Activated naive CD4-positive, alpha-beta T cell treated with anti-CD3 and anti-CD28 coated beads for 36 hours (primary cell): ENCODE data around the gene OR2T6. TPM values are rescaled to one million over a fixed set of nuclear protein-coding genes. Genes with fewer than 3 reads are reported as not detected.

Experiments used
- CTCF ChIA-PET: fragments of 350-600 bp; sonication (Branson Sonifier 250); formaldehyde crosslinking; loops from one replicate; lab custom pipeline; 2021; ENCODE audit warnings: antibody characterized with exemption; lab: Charles Lee
- DNase-seq: peaks from one replicate; pipeline ENCODE4 v3.0.0-alpha.2; 2020
- H3K27ac Mint-ChIP-seq: one replicate; pipeline ENCODE4 v1.8.0; 2021; ENCODE audit warnings: mild to moderate bottlenecking, mixed read lengths
- H3K27me3 Mint-ChIP-seq: one replicate; pipeline ENCODE4 v1.8.0; 2021; ENCODE audit warnings: low read depth, mixed read lengths
- H3K36me3 Mint-ChIP-seq: one replicate; pipeline ENCODE4 v1.8.0; 2021; ENCODE audit warnings: low read depth, mixed read lengths
- H3K4me1 Mint-ChIP-seq: one replicate; pipeline ENCODE4 v1.8.0; 2021; ENCODE audit warnings: low read depth, mixed read lengths
- H3K4me3 Mint-ChIP-seq: one replicate; pipeline ENCODE4 v1.8.0; 2021; ENCODE audit warnings: mild to moderate bottlenecking, moderate library complexity, mixed read lengths
- H3K9me3 Mint-ChIP-seq: one replicate; pipeline ENCODE4 v1.8.0; 2021; ENCODE audit warnings: mixed read lengths
- intact Hi-C: fragments of 100-400 bp; cut with micrococcal nuclease; formaldehyde crosslinking; loops from one replicate; pipeline ENCODE4 v1.15.1; 2023
- total RNA-seq, 2 experiments: library from RNA; stranded (reverse); gene quantifications; one replicate each; pipeline ENCODE4 v1.2.3, GENCODE V29; 2021

Gene OR2T6
- total RNA-seq = not detected

GRCh38 chr1:248375446-248375845, at the start of gene OR2T6:
TSS of gene OR2T6 (plus strand) at chr1:248375746. CDS start at chr1:248387609, 11,863 bp downstream.
- intact Hi-C loops = no loop called here
- H3K27me3 Mint-ChIP-seq = no peaks in the 10 kb centered on the region

GRCh38 chr1:248343451-248343850, 32.1 kb upstream of the OR2T6 start:
- H3K36me3 Mint-ChIP-seq = no peaks in the 10 kb centered on the region
- no peaks in the 10 kb centered on the region for H3K4me1 Mint-ChIP-seq
- no peak overlapping the region for H3K4me3 Mint-ChIP-seq
- H3K27me3 Mint-ChIP-seq = peaks cover under 1% of the 10 kb centered on the region
- CTCF ChIA-PET = no interaction called here
- no peaks in the 10 kb centered on the region for H3K9me3 Mint-ChIP-seq
- DNase-seq = no peak
- H3K27ac Mint-ChIP-seq = no peak overlapping the region
- intact Hi-C loops = no loop called here

More at GRCh38 chr1:248375446-248375845, at the start of gene OR2T6:
- DNase-seq = no peak
- CTCF ChIA-PET = no interaction called here
- peaks cover 8% of the 10 kb centered on the region for H3K4me1 Mint-ChIP-seq
- no peak within 1 kb of the TSS for H3K4me3 Mint-ChIP-seq
- no peaks in the 10 kb centered on the region for H3K9me3 Mint-ChIP-seq
- H3K36me3 Mint-ChIP-seq = no peaks in the 10 kb centered on the region
- H3K27ac Mint-ChIP-seq = no peak within 1 kb of the TSS

GRCh38 chr1:248348475-248348874, 27.1 kb upstream of the OR2T6 start, which contains the start of gene OR14C36:
TSS of gene OR14C36 (plus strand) at chr1:248348775. CDS start at chr1:248348775, 0 bp downstream.
- H3K9me3 Mint-ChIP-seq = no peaks in the 10 kb centered on the region
- no peak within 1 kb of the TSS for H3K27ac Mint-ChIP-seq
- H3K27me3 Mint-ChIP-seq = peaks cover 11% of the 10 kb centered on the region
- no peaks in the 10 kb centered on the region for H3K36me3 Mint-ChIP-seq
- no peak within 1 kb of the TSS for H3K4me3 Mint-ChIP-seq
- CTCF ChIA-PET = no interaction called here
- H3K4me1 Mint-ChIP-seq = no peaks in the 10 kb centered on the region
- intact Hi-C loops = no loop called here
- no peak for DNase-seq

GRCh38 chr1:248359415-248359814, 16.1 kb upstream of the OR2T6 start:
- no peak for DNase-seq
- CTCF ChIA-PET = no interaction called here
- intact Hi-C loops = no loop called here
- H3K36me3 Mint-ChIP-seq = no peaks in the 10 kb centered on the region
- no peaks in the 10 kb centered on the region for H3K4me1 Mint-ChIP-seq
- no peaks in the 10 kb centered on the region for H3K9me3 Mint-ChIP-seq
- peaks cover 2% of the 10 kb centered on the region for H3K27me3 Mint-ChIP-seq
- no peak overlapping the region for H3K4me3 Mint-ChIP-seq
- H3K27ac Mint-ChIP-seq = no peak overlapping the region

GRCh38 chr1:248361121-248361715, 14.3 kb upstream of the OR2T6 start, which contains the start of gene OR2T4:
TSS of gene OR2T4 (plus strand) at chr1:248361665. CDS start at chr1:248361665, 0 bp downstream.
- Mint-ChIP-seq H3K4me1 (no peaks in the 10 kb centered on the region), H3K4me3 (no peak within 1 kb of the TSS)

GRCh38 chr1:248366609-248367008, 8.9 kb upstream of the OR2T6 start:
- no peak overlapping the region for H3K4me3 Mint-ChIP-seq
- no peak for DNase-seq
- intact Hi-C loops = no loop called here
- CTCF ChIA-PET = no interaction called here
- H3K27ac Mint-ChIP-seq = no peak overlapping the region
- no peaks in the 10 kb centered on the region for H3K4me1 Mint-ChIP-seq
- no peaks in the 10 kb centered on the region for H3K9me3 Mint-ChIP-seq
- peaks cover 2% of the 10 kb centered on the region for H3K27me3 Mint-ChIP-seq
- no peaks in the 10 kb centered on the region for H3K36me3 Mint-ChIP-seq

More at GRCh38 chr1:248361121-248361715, 14.3 kb upstream of the OR2T6 start, which contains the start of gene OR2T4:
- intact Hi-C loops = no loop called here
- no peaks in the 10 kb centered on the region for H3K36me3 Mint-ChIP-seq
- H3K27ac Mint-ChIP-seq = no peak within 1 kb of the TSS
- CTCF ChIA-PET = no interaction called here
- H3K9me3 Mint-ChIP-seq = no peaks in the 10 kb centered on the region
- peaks cover 2% of the 10 kb centered on the region for H3K27me3 Mint-ChIP-seq
- no peak for DNase-seq

- intact Hi-C loops = no loop called here
- H3K4me1 Mint-ChIP-seq = peaks cover 8% of the 10 kb centered on the region
- CTCF ChIA-PET = no interaction called here
- no peaks in the 10 kb centered on the region for H3K27me3 Mint-ChIP-seq
- H3K9me3 Mint-ChIP-seq = no peaks in the 10 kb centered on the region
- H3K27ac Mint-ChIP-seq = no peak overlapping the region
- H3K4me3 Mint-ChIP-seq = no peak overlapping the region
- peak; percentile 21 for DNase-seq
- no peaks in the 10 kb centered on the region for H3K36me3 Mint-ChIP-seq
These were observed 3.2 kb upstream of the OR2T6 start for GRCh38 chr1:248372394-248372793.

GRCh38 chr1:248373761-248374160, 1.8 kb upstream of the OR2T6 start:
- intact Hi-C loops = no loop called here
- no peak for DNase-seq
- Mint-ChIP-seq H3K27ac (no peak overlapping the region), H3K9me3 (no peaks in the 10 kb centered on the region), H3K36me3 (no peaks in the 10 kb centered on the region), H3K4me1 (peaks cover 8% of the 10 kb centered on the region), H3K27me3 (no peaks in the 10 kb centered on the region), H3K4me3 (no peak overlapping the region)
- CTCF ChIA-PET = no interaction called here

- no peaks in the 10 kb centered on the region for H3K9me3 Mint-ChIP-seq
- H3K4me1 Mint-ChIP-seq = peaks cover 8% of the 10 kb centered on the region
- CTCF ChIA-PET = interaction anchor here (0.5 kb wide), 1 partner anchor 225 kb away, joined by 3 read pairs; no protein-coding TSS in a partner anchor
- intact Hi-C loops = no loop called here
- no peak for DNase-seq
- no peaks in the 10 kb centered on the region for H3K36me3 Mint-ChIP-seq
- H3K27me3 Mint-ChIP-seq = no peaks in the 10 kb centered on the region
- H3K27ac Mint-ChIP-seq = no peak overlapping the region
- H3K4me3 Mint-ChIP-seq = no peak overlapping the region
These were observed 1.4 kb downstream of the OR2T6 start for GRCh38 chr1:248376916-248377315.

GRCh38 chr1:248380854-248381253, 5.3 kb downstream of the OR2T6 start:
- DNase-seq = no peak
- Mint-ChIP-seq H3K4me1 (no peaks in the 10 kb centered on the region), H3K27me3 (no peaks in the 10 kb centered on the region), H3K4me3 (no peak overlapping the region), H3K9me3 (no peaks in the 10 kb centered on the region), H3K27ac (no peak overlapping the region), H3K36me3 (no peaks in the 10 kb centered on the region)
- CTCF ChIA-PET = no interaction called here
- intact Hi-C loops = no loop called here

- DNase-seq = no peak
These were observed 12.9 kb downstream of the OR2T6 start for GRCh38 chr1:248388426-248388825.

GRCh38 chr1:248393050-248393449, 17.5 kb downstream of the OR2T6 start:
- Mint-ChIP-seq H3K4me1 (no peaks in the 10 kb centered on the region), H3K9me3 (peaks cover 3% of the 10 kb centered on the region), H3K4me3 (no peak overlapping the region), H3K36me3 (peaks cover 1% of the 10 kb centered on the region), H3K27ac (no peak overlapping the region), H3K27me3 (peaks cover 8% of the 10 kb centered on the region)
- DNase-seq = no peak
- intact Hi-C loops = no loop called here
- CTCF ChIA-PET = no interaction called here

More at GRCh38 chr1:248388426-248388825, 12.9 kb downstream of the OR2T6 start:
- H3K9me3 Mint-ChIP-seq = no peaks in the 10 kb centered on the region
- H3K27me3 Mint-ChIP-seq = peaks cover 5% of the 10 kb centered on the region
- H3K36me3 Mint-ChIP-seq = no peaks in the 10 kb centered on the region
- intact Hi-C loops = no loop called here
- H3K4me3 Mint-ChIP-seq = no peak overlapping the region
- no peak overlapping the region for H3K27ac Mint-ChIP-seq
- H3K4me1 Mint-ChIP-seq = no peaks in the 10 kb centered on the region
- CTCF ChIA-PET = no interaction called here

GRCh38 chr1:248402748-248403147, 27.2 kb downstream of the OR2T6 start, which contains the start of gene OR2T1:
TSS of gene OR2T1 (plus strand) at chr1:248403048. CDS start at chr1:248406148, 3,100 bp downstream.
- Mint-ChIP-seq H3K4me3 (no peak within 1 kb of the TSS), H3K27me3 (no peaks in the 10 kb centered on the region), H3K4me1 (no peaks in the 10 kb centered on the region), H3K36me3 (no peaks in the 10 kb centered on the region), H3K27ac (no peak within 1 kb of the TSS), H3K9me3 (peaks cover 2% of the 10 kb centered on the region)
- intact Hi-C loops = loop anchor here (5.0 kb wide), 3 partner anchors 160 to 720 kb away; no protein-coding TSS in a partner anchor
- no peak for DNase-seq
- CTCF ChIA-PET = interaction anchor here (0.6 kb wide), 1 partner anchor 283 kb away, joined by 5 read pairs; no protein-coding TSS in a partner anchor
